Fibroblast of the conjunctiva (primary cell): ENCODE measurements around the gene SLX4IP.

Experiments used
- DNase-seq: peaks from one replicate; pipeline ENCODE4 v3.0.0-alpha.2; 2010; ENCODE audit warnings: low read depth

SLX4IP gene

DNA sequence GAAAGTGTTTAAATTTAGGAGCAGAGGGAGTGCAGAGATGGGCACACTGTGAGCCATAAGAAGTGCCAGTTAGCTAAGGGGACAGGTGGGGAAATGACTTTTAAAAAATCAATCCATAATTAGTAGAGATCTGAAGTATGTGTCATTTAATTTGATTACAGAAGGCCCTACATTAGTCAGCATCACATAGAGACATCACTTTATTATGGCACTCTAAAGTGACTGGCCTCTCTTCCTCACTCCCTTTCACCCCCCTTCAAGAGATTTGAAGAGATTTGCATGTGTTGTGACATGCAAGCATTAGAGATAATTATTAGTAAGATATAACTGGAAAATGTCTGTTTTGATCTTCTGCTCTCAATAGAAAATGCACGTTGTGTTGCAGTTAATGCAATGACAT, 86.7 kb downstream of the SLX4IP start:
- no peak for DNase-seq

- DNase-seq: no peak
Observed at GRCh38 chr20:10522328-10522727, 87.2 kb downstream of the SLX4IP start.

DNA sequence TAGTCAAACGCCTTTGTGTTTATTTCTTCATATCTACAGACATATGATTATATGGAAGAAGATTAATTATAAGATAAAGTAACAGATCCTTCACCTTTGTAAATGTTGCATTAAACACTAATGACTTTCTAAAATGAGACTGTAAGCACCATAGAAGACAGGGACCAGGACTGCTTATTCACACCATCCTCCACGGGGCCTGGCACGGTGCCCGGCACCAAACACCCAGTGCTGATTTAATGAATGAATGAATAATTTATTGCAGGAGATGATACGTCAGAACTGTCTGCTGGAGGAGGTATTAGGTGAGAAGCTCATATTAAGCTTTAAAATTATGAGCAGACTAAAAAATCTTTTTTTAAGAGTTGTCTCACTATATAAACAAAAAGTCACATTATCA, 88.3 kb downstream of the SLX4IP start:
- no peak for DNase-seq

DNA sequence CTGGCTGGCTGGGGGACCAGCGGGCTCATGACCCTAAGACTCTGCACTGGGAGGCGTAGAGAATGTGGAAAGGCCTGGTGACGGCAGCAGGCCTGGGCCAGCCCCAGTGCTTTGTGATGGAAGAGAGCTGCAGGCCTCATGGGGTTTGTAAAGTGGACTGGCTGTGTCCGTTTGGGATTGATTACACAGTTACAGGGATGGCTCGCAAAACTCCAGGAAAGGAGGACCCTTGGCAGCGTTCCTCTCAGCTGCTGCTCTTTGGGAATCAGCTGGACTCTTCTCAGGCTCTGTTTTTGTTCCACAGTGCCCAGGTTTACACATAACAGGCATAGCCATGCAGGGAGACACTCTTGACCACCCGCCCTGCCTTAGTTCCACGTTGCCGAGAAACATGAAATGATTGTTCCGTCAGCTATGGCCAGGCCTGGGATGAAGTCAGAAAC, 89.0 kb downstream of the SLX4IP start:
- DNase-seq: no peak

- DNase-seq: no peak
Observed at GRCh38 chr20:10524643-10525042, 89.5 kb downstream of the SLX4IP start.

GRCh38 chr20:10527781-10528180, 92.7 kb downstream of the SLX4IP start:
- DNase-seq: no peak

GRCh38 chr20:10530883-10531282, 95.8 kb downstream of the SLX4IP start:
- DNase-seq: no peak

DNA sequence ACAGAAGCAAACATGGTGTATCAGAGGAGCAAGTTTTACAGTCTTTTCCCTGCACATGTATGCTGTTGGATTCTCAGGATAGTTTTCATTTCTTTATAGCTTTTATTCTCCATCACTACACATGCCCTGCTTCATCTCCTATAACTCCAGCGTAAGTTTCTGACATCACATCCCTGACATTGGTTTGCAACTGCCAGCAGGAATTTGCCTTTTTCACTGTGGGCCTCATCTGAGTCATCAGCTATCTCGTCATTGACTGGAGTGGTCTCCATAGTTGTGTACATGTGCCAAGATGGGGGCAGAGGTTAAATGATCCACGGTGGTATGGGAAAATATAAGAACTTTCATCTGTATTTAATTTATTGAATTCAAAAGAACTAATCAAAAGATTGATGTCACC, 96.7 kb downstream of the SLX4IP start:
- DNase-seq: no peak

- DNase-seq: no peak
Observed at GRCh38 chr20:10532361-10532760, 97.3 kb downstream of the SLX4IP start.

DNA sequence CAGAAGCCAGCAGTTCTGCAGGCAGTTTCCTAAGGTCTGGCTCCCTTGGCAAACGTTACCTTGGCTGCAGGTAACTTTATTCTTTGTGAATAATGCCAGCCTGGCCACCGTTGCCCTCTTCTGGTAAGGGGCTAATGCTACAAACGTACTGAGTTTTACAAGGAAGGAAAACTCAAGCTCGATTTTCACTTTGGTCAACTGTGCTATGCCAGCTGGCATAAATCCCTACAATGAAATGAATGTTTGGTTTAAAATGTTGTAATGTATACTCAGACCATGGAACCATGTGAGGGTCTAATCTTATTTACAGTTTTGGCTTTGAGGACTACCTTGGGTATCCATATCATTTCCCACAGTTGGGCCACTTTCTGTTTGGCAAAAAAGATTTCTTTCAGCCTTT, 101.4 kb downstream of the SLX4IP start:
- no peak for DNase-seq

DNA sequence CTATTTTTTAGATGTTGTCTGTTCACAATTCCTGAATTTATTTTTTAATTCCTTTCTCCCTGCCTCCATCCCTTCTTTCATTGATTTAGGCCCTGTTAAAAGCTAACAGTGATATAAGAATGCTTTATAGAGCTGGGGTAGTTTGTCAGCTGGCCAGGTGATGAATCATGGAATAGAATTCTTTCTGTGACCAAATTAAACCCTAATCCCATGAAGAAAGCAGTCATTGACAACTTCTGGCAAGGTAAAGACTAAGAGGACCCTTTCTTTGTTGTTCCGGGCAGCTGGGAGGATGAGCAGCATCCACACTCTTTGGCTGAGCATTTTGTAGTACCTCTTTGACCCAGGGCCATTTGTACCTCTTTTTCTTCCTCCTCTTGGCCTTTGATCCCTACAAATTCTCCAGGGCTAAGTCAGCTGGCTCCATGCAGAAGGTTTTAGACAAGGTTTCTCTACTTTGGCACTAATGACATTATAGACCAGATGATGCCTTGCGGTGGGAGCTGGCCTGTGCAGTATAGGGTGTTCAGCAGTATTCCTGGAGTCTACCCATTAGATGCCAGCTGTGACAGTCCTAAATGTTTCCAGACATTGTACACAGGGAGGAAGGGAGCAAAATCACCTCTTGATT, 102.9 kb downstream of the SLX4IP start:
- no peak for DNase-seq

- DNase-seq: no peak
Observed at GRCh38 chr20:10538768-10539167, 103.7 kb downstream of the SLX4IP start.

GRCh38 chr20:10539818-10540553, 104.9 kb downstream of the SLX4IP start:
- no peak for DNase-seq

GRCh38 chr20:10540636-10541493, 105.8 kb downstream of the SLX4IP start:
- peak; percentile 51 for DNase-seq

DNA sequence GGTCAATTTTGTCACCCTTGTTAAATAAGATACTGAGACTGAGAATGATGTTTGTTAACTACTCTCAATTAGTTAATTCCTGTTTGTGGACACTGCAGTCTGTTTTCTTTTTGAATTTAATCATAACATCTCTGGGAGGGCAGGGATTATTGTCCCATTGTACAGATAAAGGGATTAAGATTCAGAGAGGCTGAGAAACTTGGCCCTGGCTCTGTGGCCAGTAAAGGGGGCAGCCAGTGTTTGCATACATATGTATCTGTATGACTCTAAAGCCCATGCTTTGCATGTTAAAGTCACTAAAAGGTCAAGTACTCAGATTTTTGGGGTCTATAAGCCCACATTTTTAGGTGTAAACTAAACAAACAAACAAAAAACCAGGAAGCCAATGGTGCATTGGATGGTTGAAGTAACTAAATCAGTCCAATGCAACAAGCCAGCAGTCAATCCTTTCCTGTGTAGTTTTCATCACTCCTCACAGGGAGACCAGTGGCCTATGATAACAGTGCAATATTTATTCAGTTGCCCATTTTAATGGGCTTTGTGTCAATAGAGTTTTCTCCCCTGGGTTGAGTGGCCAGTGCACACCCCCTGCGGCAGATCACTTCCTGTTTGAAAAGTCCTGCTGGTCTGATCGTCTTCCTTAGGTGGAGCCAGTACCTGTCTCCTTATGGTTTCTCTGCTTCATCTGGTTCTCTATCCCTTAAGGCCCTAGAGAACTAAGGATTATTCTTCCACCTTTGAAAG, 106.7 kb downstream of the SLX4IP start:
- DNase-seq: no peak

GRCh38 chr20:10542442-10542841, 107.3 kb downstream of the SLX4IP start:
- no peak for DNase-seq

- no peak for DNase-seq
Observed at GRCh38 chr20:10543480-10543879, 108.4 kb downstream of the SLX4IP start.

DNA sequence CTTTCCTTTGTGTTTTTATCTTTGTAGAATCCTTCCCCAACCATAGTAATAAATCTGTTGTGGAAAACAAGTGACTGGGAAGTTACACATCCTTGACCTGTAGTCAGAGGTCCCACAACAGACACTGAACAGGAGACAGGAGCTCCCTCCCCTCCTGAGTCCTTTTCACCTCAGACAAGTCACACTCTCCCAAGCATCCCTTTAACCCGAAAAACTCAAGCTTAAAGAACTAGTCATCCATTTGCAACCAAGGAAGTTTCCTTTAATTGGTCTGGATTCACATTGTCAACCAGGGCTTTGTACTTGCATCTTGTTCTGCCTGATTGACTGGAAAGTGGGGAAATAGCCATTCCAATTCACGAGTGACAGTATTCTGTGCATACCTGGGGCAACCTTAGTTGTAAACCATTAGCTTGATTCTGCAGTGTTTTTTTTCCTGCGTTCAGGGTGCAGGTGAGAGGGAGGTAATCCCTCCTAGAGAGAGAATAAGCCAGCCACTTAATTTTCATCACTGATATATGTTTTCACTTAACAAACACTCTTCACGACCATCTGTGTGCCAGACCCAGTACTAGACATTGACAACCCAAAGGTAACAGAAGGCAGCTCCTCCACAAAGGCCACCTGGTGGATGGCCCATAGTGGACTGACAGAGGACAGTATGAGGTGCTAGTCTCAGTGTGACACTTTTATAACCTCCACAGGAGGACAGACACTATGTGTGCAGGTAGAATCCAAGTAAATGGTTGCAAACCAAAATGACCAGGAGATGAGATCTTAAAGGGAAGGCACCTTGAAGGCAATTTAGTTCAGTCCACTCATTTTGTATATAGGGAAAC, 112.4 kb downstream of the SLX4IP start:
- DNase-seq: no peak

- DNase-seq: no peak
Observed at GRCh38 chr20:10549511-10549910, 114.4 kb downstream of the SLX4IP start.

DNA sequence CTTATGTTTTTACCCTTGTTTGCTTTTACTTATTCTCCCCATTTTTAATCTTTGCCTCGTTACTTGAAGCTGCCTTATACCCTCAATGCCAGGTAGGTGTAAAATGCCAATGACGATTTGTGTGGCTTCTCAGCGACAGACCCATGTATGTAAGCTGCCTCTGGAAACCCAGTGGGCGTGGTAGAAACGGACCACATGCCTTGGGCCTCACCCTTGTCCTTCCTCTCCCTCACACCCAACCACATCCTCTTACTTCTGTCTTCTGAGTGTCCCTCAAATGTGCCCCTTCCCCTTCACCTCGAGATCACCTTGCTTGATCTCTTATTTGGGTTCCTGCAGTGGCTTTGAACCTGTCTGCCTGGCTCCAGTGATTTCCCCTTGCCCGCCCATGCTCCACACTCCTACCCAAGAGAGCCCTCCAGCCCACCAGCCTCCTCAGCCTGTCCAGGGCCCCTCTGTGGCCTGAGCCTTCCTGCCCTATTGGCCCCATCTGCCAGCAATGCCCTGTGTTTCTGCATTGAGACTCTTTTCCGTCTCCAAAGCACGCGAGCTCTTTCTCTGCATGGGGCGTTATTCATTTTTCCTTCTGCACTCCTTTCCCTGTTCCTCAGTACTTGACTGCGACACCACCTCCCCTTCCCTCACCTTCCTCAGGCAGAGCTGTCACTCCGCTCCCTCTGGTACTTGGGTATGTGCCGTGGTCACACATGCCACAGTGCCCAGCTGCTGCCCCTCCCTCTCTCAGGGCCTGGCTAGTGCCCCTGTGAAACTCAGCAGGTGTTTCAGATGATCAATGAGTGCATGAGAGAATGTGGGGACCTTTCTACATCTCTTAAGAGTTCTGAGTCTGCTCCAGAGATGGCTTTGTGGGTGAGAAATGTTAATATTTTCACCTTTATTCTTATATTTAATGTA, 115.4 kb downstream of the SLX4IP start:
- DNase-seq: no peak
